Neural cell (in vitro differentiated cells): Measurements from ENCODE around the gene MAGEC3.

Source experiments
- EP300 ChIP-seq: fragments of 450-650 bp; conservative IDR thresholded peaks from 2 replicates; pipeline ENCODE4 v1.6.1; 2014; ENCODE audit warnings: antibody characterized with exemption, mild to moderate bottlenecking, moderate library complexity; ENCODE audit not compliant: poor library complexity, severe bottlenecking
- EZH2 ChIP-seq: fragments of 200-600, 300-800 bp; shearing (Covaris generic), sonication (generic); IDR thresholded peaks from 2 replicates; pipeline ENCODE4 v1.6.1; 2014; ENCODE audit warnings: antibody characterized with exemption, low read length, borderline replicate concordance, mild to moderate bottlenecking; ENCODE audit not compliant: insufficient read depth, poor library complexity, severe bottlenecking
- MXI1 ChIP-seq: fragments of 450-650 bp; conservative IDR thresholded peaks from 2 replicates; pipeline ENCODE4 v1.6.1; 2014; ENCODE audit warnings: antibody characterized with exemption, mild to moderate bottlenecking; ENCODE audit not compliant: poor library complexity, severe bottlenecking
- POLR2AphosphoS5 ChIP-seq: IDR thresholded peaks from 2 replicates; pipeline ENCODE4 v1.6.1; 2012
- RAD21 ChIP-seq: fragments of 450-650 bp; conservative IDR thresholded peaks from 2 replicates; pipeline ENCODE4 v1.6.1; 2014; ENCODE audit warnings: antibody characterized with exemption, mild to moderate bottlenecking, moderate library complexity
- SMC3 ChIP-seq: fragments of 450-650 bp; conservative IDR thresholded peaks from 2 replicates; pipeline ENCODE4 v1.6.1; 2014; ENCODE audit warnings: antibody characterized with exemption, mild to moderate bottlenecking, moderate library complexity; ENCODE audit not compliant: poor library complexity
- TAF1 ChIP-seq: IDR thresholded peaks from 2 replicates; pipeline ENCODE4 v1.6.1; 2012; ENCODE audit warnings: low read depth
- TF ChIP-seq, protein P1 (sequence below): fragments of 450-650 bp; IDR thresholded peaks from 2 replicates; pipeline ENCODE4 v1.5.1; 2014; ENCODE audit warnings: antibody characterized with exemption, mild to moderate bottlenecking, moderate library complexity; ENCODE audit not compliant: poor library complexity, severe bottlenecking
- TF ChIP-seq, protein P2 (sequence below): IDR thresholded peaks from 2 replicates; pipeline ENCODE4 v1.6.1; 2012; ENCODE audit warnings: borderline replicate concordance

DNA sequence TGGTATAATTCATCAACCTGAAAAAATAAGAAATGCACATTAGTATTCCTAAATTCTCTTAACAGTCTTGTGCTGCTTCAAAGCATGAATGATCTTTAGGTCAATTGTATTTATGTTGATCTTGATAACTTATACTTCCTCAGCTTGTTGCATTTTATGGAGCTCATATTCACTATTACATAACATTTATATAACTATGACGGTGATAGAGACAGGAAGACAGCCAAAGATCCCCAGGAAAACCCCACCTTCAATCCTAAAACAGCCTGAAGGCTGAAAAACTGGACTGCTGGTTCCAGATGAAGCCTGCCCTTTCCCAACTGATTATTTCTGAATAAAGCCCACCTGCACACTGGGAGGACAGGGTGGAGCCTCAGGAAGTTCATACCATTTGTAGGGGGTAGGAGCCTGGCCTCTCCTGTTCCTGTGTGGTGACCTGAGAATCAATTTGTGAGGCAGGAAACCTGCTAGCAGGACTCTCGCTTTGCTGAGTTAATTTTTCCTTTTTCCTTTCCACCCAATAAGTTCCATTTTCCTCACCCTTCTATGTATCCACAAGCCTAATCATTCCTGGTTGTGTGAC is 96.0 kb downstream of the MAGEC3 start:
- TF ChIP-seq, protein P1, sequence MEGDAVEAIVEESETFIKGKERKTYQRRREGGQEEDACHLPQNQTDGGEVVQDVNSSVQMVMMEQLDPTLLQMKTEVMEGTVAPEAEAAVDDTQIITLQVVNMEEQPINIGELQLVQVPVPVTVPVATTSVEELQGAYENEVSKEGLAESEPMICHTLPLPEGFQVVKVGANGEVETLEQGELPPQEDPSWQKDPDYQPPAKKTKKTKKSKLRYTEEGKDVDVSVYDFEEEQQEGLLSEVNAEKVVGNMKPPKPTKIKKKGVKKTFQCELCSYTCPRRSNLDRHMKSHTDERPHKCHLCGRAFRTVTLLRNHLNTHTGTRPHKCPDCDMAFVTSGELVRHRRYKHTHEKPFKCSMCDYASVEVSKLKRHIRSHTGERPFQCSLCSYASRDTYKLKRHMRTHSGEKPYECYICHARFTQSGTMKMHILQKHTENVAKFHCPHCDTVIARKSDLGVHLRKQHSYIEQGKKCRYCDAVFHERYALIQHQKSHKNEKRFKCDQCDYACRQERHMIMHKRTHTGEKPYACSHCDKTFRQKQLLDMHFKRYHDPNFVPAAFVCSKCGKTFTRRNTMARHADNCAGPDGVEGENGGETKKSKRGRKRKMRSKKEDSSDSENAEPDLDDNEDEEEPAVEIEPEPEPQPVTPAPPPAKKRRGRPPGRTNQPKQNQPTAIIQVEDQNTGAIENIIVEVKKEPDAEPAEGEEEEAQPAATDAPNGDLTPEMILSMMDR: no peak
- TF ChIP-seq EZH2: no peak
- TF ChIP-seq EP300: no peak
- no peak for TF ChIP-seq POLR2AphosphoS5
- no peak for TF ChIP-seq SMC3
- TF ChIP-seq TAF1: no peak
- TF ChIP-seq RAD21: no peak
- TF ChIP-seq, protein P2, sequence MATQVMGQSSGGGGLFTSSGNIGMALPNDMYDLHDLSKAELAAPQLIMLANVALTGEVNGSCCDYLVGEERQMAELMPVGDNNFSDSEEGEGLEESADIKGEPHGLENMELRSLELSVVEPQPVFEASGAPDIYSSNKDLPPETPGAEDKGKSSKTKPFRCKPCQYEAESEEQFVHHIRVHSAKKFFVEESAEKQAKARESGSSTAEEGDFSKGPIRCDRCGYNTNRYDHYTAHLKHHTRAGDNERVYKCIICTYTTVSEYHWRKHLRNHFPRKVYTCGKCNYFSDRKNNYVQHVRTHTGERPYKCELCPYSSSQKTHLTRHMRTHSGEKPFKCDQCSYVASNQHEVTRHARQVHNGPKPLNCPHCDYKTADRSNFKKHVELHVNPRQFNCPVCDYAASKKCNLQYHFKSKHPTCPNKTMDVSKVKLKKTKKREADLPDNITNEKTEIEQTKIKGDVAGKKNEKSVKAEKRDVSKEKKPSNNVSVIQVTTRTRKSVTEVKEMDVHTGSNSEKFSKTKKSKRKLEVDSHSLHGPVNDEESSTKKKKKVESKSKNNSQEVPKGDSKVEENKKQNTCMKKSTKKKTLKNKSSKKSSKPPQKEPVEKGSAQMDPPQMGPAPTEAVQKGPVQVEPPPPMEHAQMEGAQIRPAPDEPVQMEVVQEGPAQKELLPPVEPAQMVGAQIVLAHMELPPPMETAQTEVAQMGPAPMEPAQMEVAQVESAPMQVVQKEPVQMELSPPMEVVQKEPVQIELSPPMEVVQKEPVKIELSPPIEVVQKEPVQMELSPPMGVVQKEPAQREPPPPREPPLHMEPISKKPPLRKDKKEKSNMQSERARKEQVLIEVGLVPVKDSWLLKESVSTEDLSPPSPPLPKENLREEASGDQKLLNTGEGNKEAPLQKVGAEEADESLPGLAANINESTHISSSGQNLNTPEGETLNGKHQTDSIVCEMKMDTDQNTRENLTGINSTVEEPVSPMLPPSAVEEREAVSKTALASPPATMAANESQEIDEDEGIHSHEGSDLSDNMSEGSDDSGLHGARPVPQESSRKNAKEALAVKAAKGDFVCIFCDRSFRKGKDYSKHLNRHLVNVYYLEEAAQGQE: no peak
- TF ChIP-seq MXI1: no peak
